GM23338 (cell line): ENCODE measurements around the gene ARHGEF28.

Experiments
- CREB1 ChIP-seq: fragments of 250-450 bp; sonication (Bioruptor Pico); IDR thresholded peaks from 2 replicates; pipeline ENCODE4 v1.5.0; 2020; ENCODE audit warnings: low read depth, mild to moderate bottlenecking, moderate library complexity
- EZH2 ChIP-seq: fragments of 200-600 bp; sonication (generic); IDR thresholded peaks from one replicate; pipeline ENCODE4 v1.8.0; 2017; ENCODE audit warnings: antibody characterized with exemption, mild to moderate bottlenecking, low read depth; ENCODE audit not compliant: unreplicated experiment
- EZH2phosphoT487 ChIP-seq: fragments of 200-600 bp; sonication (generic); IDR thresholded peaks from one replicate; pipeline ENCODE4 v1.8.1; 2018; ENCODE audit warnings: antibody characterized with exemption; ENCODE audit not compliant: unreplicated experiment
- JUNB ChIP-seq: IDR thresholded peaks from one replicate; pipeline ENCODE4 v1.6.1; 2016; ENCODE audit warnings: antibody characterized with exemption; ENCODE audit not compliant: unreplicated experiment
- NANOG ChIP-seq: IDR thresholded peaks from 2 replicates; pipeline ENCODE4 v1.6.1; 2016; ENCODE audit warnings: antibody characterized with exemption, borderline replicate concordance
- POLR2AphosphoS5 ChIP-seq: IDR thresholded peaks from 2 replicates; pipeline ENCODE4 v1.6.1; 2016; ENCODE audit warnings: antibody characterized with exemption, low read depth
- STAT1 ChIP-seq: IDR thresholded peaks from one replicate; pipeline ENCODE4 v1.6.1; 2016; ENCODE audit warnings: antibody characterized with exemption; ENCODE audit not compliant: unreplicated experiment
- TF ChIP-seq, protein P1 (sequence below), 2 experiments: fragments of 200-600 bp in 1 of 2; sonication (generic) in 1 of 2; conservative IDR thresholded peaks; 2 replicates each; pipeline versions ENCODE4 v1.5.1 to v1.6.1; 2016 to 2017; ENCODE audit warnings: antibody characterized with exemption in 2 of 2, low read depth in 2 of 2, mild to moderate bottlenecking in 2 of 2, moderate library complexity in 1 of 2
- TF ChIP-seq, protein P2 (sequence below): IDR thresholded peaks from one replicate; pipeline ENCODE4 v1.6.1; 2018; ENCODE audit warnings: antibody characterized with exemption; ENCODE audit not compliant: unreplicated experiment

DNA sequence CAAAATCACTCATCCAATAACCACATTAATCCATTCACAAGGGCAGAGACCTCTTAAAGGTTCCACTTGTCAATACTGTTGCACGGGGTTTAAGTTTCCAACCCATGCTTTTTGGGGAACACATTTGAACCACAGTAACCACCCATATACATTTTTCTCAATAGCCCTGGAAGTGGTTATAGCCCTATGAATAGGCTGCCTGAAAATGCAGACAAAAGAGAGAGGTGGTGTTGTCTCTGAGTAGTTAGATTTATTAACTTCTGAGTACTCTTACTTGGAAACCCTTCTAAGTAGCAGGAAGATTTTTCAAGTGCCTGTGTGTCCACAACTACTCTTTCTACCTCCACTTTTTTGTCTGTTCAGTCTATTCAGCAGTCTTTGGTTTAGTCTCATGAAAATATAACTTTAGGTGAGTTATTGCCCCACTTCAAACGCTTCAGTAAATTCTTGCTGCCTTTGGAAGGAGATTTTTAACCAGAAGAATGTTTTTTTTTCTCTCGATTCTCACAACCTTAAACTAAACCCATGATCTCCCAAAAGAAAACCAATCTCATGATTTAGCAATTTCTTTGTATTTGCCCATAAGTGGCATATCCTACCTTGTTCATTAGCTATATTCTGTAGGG is 42.6 kb downstream of the ARHGEF28 start:
- TF ChIP-seq, protein P1, sequence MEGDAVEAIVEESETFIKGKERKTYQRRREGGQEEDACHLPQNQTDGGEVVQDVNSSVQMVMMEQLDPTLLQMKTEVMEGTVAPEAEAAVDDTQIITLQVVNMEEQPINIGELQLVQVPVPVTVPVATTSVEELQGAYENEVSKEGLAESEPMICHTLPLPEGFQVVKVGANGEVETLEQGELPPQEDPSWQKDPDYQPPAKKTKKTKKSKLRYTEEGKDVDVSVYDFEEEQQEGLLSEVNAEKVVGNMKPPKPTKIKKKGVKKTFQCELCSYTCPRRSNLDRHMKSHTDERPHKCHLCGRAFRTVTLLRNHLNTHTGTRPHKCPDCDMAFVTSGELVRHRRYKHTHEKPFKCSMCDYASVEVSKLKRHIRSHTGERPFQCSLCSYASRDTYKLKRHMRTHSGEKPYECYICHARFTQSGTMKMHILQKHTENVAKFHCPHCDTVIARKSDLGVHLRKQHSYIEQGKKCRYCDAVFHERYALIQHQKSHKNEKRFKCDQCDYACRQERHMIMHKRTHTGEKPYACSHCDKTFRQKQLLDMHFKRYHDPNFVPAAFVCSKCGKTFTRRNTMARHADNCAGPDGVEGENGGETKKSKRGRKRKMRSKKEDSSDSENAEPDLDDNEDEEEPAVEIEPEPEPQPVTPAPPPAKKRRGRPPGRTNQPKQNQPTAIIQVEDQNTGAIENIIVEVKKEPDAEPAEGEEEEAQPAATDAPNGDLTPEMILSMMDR (conservative IDR thresholded peaks at IDR 0.05; ENCODE audit: low read depth in 2 of 2), result no peak
- TF ChIP-seq, protein P2, sequence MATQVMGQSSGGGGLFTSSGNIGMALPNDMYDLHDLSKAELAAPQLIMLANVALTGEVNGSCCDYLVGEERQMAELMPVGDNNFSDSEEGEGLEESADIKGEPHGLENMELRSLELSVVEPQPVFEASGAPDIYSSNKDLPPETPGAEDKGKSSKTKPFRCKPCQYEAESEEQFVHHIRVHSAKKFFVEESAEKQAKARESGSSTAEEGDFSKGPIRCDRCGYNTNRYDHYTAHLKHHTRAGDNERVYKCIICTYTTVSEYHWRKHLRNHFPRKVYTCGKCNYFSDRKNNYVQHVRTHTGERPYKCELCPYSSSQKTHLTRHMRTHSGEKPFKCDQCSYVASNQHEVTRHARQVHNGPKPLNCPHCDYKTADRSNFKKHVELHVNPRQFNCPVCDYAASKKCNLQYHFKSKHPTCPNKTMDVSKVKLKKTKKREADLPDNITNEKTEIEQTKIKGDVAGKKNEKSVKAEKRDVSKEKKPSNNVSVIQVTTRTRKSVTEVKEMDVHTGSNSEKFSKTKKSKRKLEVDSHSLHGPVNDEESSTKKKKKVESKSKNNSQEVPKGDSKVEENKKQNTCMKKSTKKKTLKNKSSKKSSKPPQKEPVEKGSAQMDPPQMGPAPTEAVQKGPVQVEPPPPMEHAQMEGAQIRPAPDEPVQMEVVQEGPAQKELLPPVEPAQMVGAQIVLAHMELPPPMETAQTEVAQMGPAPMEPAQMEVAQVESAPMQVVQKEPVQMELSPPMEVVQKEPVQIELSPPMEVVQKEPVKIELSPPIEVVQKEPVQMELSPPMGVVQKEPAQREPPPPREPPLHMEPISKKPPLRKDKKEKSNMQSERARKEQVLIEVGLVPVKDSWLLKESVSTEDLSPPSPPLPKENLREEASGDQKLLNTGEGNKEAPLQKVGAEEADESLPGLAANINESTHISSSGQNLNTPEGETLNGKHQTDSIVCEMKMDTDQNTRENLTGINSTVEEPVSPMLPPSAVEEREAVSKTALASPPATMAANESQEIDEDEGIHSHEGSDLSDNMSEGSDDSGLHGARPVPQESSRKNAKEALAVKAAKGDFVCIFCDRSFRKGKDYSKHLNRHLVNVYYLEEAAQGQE, result no peak
- TF ChIP-seq POLR2AphosphoS5 (no peak), EZH2 (no peak), CREB1 (CRISPR knock-in tag) (no peak), JUNB (no peak), NANOG (no peak), EZH2phosphoT487 (no peak), STAT1 (no peak)
